HEK293T (cell line): Measurements from ENCODE around the gene LGALS9.

Source experiments
- BHLHE40 ChIP-seq: fragments of 450-650 bp; IDR thresholded peaks from 2 replicates; pipeline ENCODE4 v1.6.1; 2016; ENCODE audit warnings: mild to moderate bottlenecking, moderate library complexity, borderline replicate concordance
- CTBP1 ChIP-seq: fragments of 450-650 bp; IDR thresholded peaks from 2 replicates; pipeline ENCODE4 v1.6.1; 2016; ENCODE audit warnings: borderline replicate concordance
- ELF4 ChIP-seq: fragments of 450-650 bp; IDR thresholded peaks from 2 replicates; pipeline ENCODE4 v1.6.1; 2017; ENCODE audit warnings: antibody characterized with exemption
- FOXA1 ChIP-seq: fragments of 450-650 bp; IDR thresholded peaks from 2 replicates; pipeline ENCODE4 v1.6.1; 2016; ENCODE audit warnings: mild to moderate bottlenecking
- FOXM1 ChIP-seq: fragments of 450-650 bp; IDR thresholded peaks from 2 replicates; pipeline ENCODE4 v1.6.1; 2017; ENCODE audit warnings: mild to moderate bottlenecking, borderline replicate concordance
- HDGF ChIP-seq: fragments of 450-650 bp; IDR thresholded peaks from 2 replicates; pipeline ENCODE4 v1.6.1; 2017; ENCODE audit warnings: antibody characterized with exemption, borderline replicate concordance
- LEF1 ChIP-seq: fragments of 450-650 bp; IDR thresholded peaks from 2 replicates; pipeline ENCODE4 v1.6.1; 2017; ENCODE audit warnings: mild to moderate bottlenecking, borderline replicate concordance
- SP1 ChIP-seq: fragments of 450-650 bp; IDR thresholded peaks from 2 replicates; pipeline ENCODE4 v1.6.1; 2017
- SUZ12 ChIP-seq: fragments of 450-650 bp; IDR thresholded peaks from 2 replicates; pipeline ENCODE4 v1.6.1; 2016; ENCODE audit warnings: mild to moderate bottlenecking
- TARDBP ChIP-seq: fragments of 450-650 bp; IDR thresholded peaks from 2 replicates; pipeline ENCODE4 v1.6.1; 2016
- TF ChIP-seq, protein P1 (sequence below): fragments of 450-650 bp; IDR thresholded peaks from 2 replicates; pipeline ENCODE4 v1.6.1; 2016

DNA sequence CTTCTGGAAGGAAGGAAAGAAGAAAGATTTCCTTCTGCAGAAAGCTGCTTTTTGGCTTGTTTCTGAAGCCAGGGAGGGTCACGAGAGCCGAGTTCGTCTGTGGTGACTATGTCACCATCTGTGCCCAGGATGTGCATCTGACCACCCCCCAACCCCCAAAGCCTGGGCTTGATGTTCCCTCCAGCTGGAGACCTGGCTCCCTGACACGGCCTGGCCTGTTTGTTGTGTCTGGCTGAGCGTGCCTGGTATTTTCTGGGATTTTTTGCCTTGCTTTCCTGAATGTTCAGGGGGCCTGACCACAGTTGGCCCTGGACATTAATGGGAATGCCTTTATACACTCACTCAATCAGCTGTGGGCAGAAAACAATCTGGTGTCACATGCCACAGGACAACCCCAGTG is 38.9 kb downstream of the LGALS9 start:
- TF ChIP-seq FOXM1 (no peak), BHLHE40 (no peak), FOXA1 (no peak), SUZ12 (no peak), HDGF (no peak), SP1 (no peak), ELF4 (no peak), LEF1 (no peak), TARDBP (no peak), CTBP1 (no peak)
- TF ChIP-seq, protein P1, sequence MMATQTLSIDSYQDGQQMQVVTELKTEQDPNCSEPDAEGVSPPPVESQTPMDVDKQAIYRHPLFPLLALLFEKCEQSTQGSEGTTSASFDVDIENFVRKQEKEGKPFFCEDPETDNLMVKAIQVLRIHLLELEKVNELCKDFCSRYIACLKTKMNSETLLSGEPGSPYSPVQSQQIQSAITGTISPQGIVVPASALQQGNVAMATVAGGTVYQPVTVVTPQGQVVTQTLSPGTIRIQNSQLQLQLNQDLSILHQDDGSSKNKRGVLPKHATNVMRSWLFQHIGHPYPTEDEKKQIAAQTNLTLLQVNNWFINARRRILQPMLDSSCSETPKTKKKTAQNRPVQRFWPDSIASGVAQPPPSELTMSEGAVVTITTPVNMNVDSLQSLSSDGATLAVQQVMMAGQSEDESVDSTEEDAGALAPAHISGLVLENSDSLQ: no peak
